WTC11 (cell line): ENCODE measurements around the gene S100A12. TPM values are rescaled to one million over a fixed set of nuclear protein-coding genes. Genes with fewer than 3 reads are reported as not detected.

Source experiments
- ATAC-seq: fragments of 200-7000 bp; cut with Tn5 transposase; 2 replicates; pipeline ENCODE4 v1.10.0; 2021; ENCODE audit warnings: mild to moderate bottlenecking, moderate library complexity
- CTCF ChIA-PET: fragments of 300-600 bp; sonication (Branson Sonifier 250); formaldehyde crosslinking; loops from one replicate; lab custom pipeline; 2021; ENCODE audit warnings: antibody characterized with exemption; lab: Charles Lee
- POLR2A ChIA-PET: fragments of 350-600 bp; sonication (Branson Sonifier 250); formaldehyde crosslinking; loops from one replicate; lab custom pipeline; 2021; ENCODE audit warnings: antibody characterized with exemption; lab: Charles Lee
- DNase-seq: peaks from one replicate; pipeline ENCODE4 v3.0.0; 2021; ENCODE audit warnings: low spot score
- H3K27ac Mint-ChIP-seq: 2 replicates; pipeline ENCODE4 v1.8.0; 2021; ENCODE audit warnings: mixed read lengths
- H3K27me3 Mint-ChIP-seq: 2 replicates; pipeline ENCODE4 v1.8.0; 2021; ENCODE audit warnings: low read depth, mild to moderate bottlenecking, moderate library complexity, mixed read lengths
- H3K36me3 Mint-ChIP-seq: 2 replicates; pipeline ENCODE4 v1.8.0; 2021; ENCODE audit warnings: mixed read lengths
- H3K4me1 Mint-ChIP-seq: 2 replicates; pipeline ENCODE4 v1.8.0; 2022; ENCODE audit warnings: mixed read lengths
- H3K4me3 Mint-ChIP-seq: 2 replicates; pipeline ENCODE4 v1.8.0; 2021; ENCODE audit warnings: mild to moderate bottlenecking, moderate library complexity, mixed read lengths
- H3K9me3 Mint-ChIP-seq: 2 replicates; pipeline ENCODE4 v1.8.0; 2021; ENCODE audit warnings: mixed read lengths
- AFF4 ChIP-seq: sonication (generic); formaldehyde crosslinking; IDR thresholded peaks from 2 replicates; pipeline ENCODE4 v1.8.1; 2023; ENCODE audit warnings: mild to moderate bottlenecking, missing genetic modification reagents, borderline replicate concordance
- FOXJ3 ChIP-seq: sonication (generic); formaldehyde crosslinking; IDR thresholded peaks from 2 replicates; pipeline ENCODE4 v1.9.0; 2021; ENCODE audit warnings: missing genetic modification reagents, mild to moderate bottlenecking, borderline replicate concordance
- FOXP1 ChIP-seq: sonication (generic); formaldehyde crosslinking; IDR thresholded peaks from 2 replicates; pipeline ENCODE4 v1.8.0; 2022; ENCODE audit warnings: missing genetic modification reagents, mild to moderate bottlenecking, moderate library complexity, borderline replicate concordance
- GABPB1 ChIP-seq: sonication (generic); formaldehyde crosslinking; IDR thresholded peaks from 2 replicates; pipeline ENCODE4 v1.8.1; 2023; ENCODE audit warnings: mild to moderate bottlenecking, missing genetic modification reagents
- IRF2 ChIP-seq: sonication (generic); formaldehyde crosslinking; IDR thresholded peaks from 2 replicates; pipeline ENCODE4 v1.8.0; 2022; ENCODE audit warnings: low read depth, missing genetic modification reagents, borderline replicate concordance
- MYBL2 ChIP-seq: sonication (generic); formaldehyde crosslinking; IDR thresholded peaks from 2 replicates; pipeline ENCODE4 v1.8.1; 2023; ENCODE audit warnings: mild to moderate bottlenecking, moderate library complexity, missing genetic modification reagents
- PRDM15 ChIP-seq: sonication (generic); formaldehyde crosslinking; IDR thresholded peaks from 2 replicates; pipeline ENCODE4 v1.8.0; 2022; ENCODE audit warnings: missing genetic modification reagents
- RELA ChIP-seq: sonication (generic); formaldehyde crosslinking; IDR thresholded peaks from 2 replicates; pipeline ENCODE4 v1.8.1; 2022; ENCODE audit warnings: missing genetic modification reagents, mild to moderate bottlenecking, borderline replicate concordance
- SMAD3 ChIP-seq: sonication (generic); formaldehyde crosslinking; IDR thresholded peaks from 2 replicates; pipeline ENCODE4 v1.8.0; 2022; ENCODE audit warnings: missing genetic modification reagents, mild to moderate bottlenecking, borderline replicate concordance
- SOX15 ChIP-seq: fragments of 250-450 bp; sonication (Bioruptor Pico); IDR thresholded peaks from 2 replicates; pipeline ENCODE4 v1.9.0; 2021; ENCODE audit warnings: mild to moderate bottlenecking
- TCF7 ChIP-seq: sonication (generic); formaldehyde crosslinking; IDR thresholded peaks from 2 replicates; pipeline ENCODE4 v1.8.0; 2022; ENCODE audit warnings: mild to moderate bottlenecking, low read depth, missing genetic modification reagents, moderate library complexity
- ZNF263 ChIP-seq: sonication (generic); formaldehyde crosslinking; IDR thresholded peaks from 2 replicates; pipeline ENCODE4 v1.8.1; 2022; ENCODE audit warnings: low read depth, mild to moderate bottlenecking, moderate library complexity, missing genetic modification reagents
- ZNF317 ChIP-seq: sonication (generic); formaldehyde crosslinking; IDR thresholded peaks from 2 replicates; pipeline ENCODE4 v1.8.1; 2023; ENCODE audit warnings: low read depth, mild to moderate bottlenecking, moderate library complexity, missing genetic modification reagents, borderline replicate concordance
- ZNF396 ChIP-seq: fragments of 250-450 bp; sonication (Bioruptor Pico); IDR thresholded peaks from 2 replicates; pipeline ENCODE4 v1.8.0; 2021; ENCODE audit warnings: mild to moderate bottlenecking, moderate library complexity, borderline replicate concordance
- ZNF423 ChIP-seq: fragments of 250-450 bp; sonication (Bioruptor Pico); IDR thresholded peaks from 2 replicates; pipeline ENCODE4 v2.1.2; 2022; ENCODE audit warnings: mild to moderate bottlenecking, moderate library complexity
- total RNA-seq: library from RNA; stranded (reverse); gene quantifications from 3 replicates; pipeline ENCODE4 v1.2.3, GENCODE V29; 2021
- TF ChIP-seq, protein P1 (sequence below): sonication (generic); formaldehyde crosslinking; IDR thresholded peaks from 2 replicates; pipeline ENCODE4 v1.8.1; 2022; ENCODE audit warnings: mild to moderate bottlenecking, moderate library complexity, missing genetic modification reagents
- TF ChIP-seq, protein P2 (sequence below): fragments of 250-450 bp; sonication (Bioruptor Pico); IDR thresholded peaks from 2 replicates; pipeline ENCODE4 v1.9.0; 2021; ENCODE audit warnings: mild to moderate bottlenecking, borderline replicate concordance
- TF ChIP-seq, protein P3 (sequence below): sonication (generic); formaldehyde crosslinking; IDR thresholded peaks from 2 replicates; pipeline ENCODE4 v1.8.1; 2023; ENCODE audit warnings: mild to moderate bottlenecking, missing genetic modification reagents, moderate library complexity

The S100A12 gene
- total RNA-seq, 1 experiment from 2014 or later = not detected

GRCh38 chr1:153357853-153358690 lies 17.3 kb downstream of the S100A12 start, which contains the start of gene S100A9:
Gene S100A9, plus strand, starts transcription at chr1:153357854. Its CDS starts 430 bp downstream, at chr1:153358284.
- H3K27ac Mint-ChIP-seq = no peak within 1 kb of the TSS
- H3K9me3 Mint-ChIP-seq = no peaks in the 10 kb centered on the region
- no peaks in the 10 kb centered on the region for H3K36me3 Mint-ChIP-seq
- no peak for TF ChIP-seq ZNF317
- ChIA-PET CTCF (interaction anchor here (0.6 to 4.0 kb wide), 11 partner anchors 9 to 269 kb away, joined by 3 to 32 read pairs (median 5); partner anchors contain the start of genes PGLYRP4 and S100A13), POLR2A (no interaction called here)
- peaks cover 6% of the 10 kb centered on the region; the same call in 1 of the 2 replicates for H3K4me1 Mint-ChIP-seq
- H3K27me3 Mint-ChIP-seq = no peaks in the 10 kb centered on the region; the same call in 1 of the 2 replicates
- no peak for DNase-seq
- H3K4me3 Mint-ChIP-seq = no peak within 1 kb of the TSS
- ATAC-seq = no peak

- H3K36me3 Mint-ChIP-seq = no peaks in the 10 kb centered on the region
- no peak overlapping the region for H3K4me3 Mint-ChIP-seq
- DNase-seq = no peak
- no peak overlapping the region for H3K27ac Mint-ChIP-seq
- no peaks in the 10 kb centered on the region for H3K9me3 Mint-ChIP-seq
- CTCF ChIA-PET = interaction anchor here (0.6 to 4.0 kb wide), 11 partner anchors 9 to 270 kb away, joined by 3 to 32 read pairs (median 5); partner anchors contain the start of genes PGLYRP4 and S100A13
- no peaks in the 10 kb centered on the region for H3K27me3 Mint-ChIP-seq
- ATAC-seq = no peak
- H3K4me1 Mint-ChIP-seq = peaks cover 6% of the 10 kb centered on the region; the same call in 1 of the 2 replicates
- POLR2A ChIA-PET = no interaction called here
- TF ChIP-seq AFF4 (CRISPR knock-in tag) (no peak), ZNF396 (CRISPR knock-in tag) (no peak), RELA (CRISPR knock-in tag) (no peak), TCF7 (CRISPR knock-in tag) (no peak), IRF2 (no peak), ZNF263 (no peak), GABPB1 (CRISPR knock-in tag) (no peak), MYBL2 (CRISPR knock-in tag) (no peak), SMAD3 (CRISPR knock-in tag) (no peak), FOXJ3 (CRISPR knock-in tag) (no peak), ZNF423 (CRISPR knock-in tag) (no peak), PRDM15 (no peak), FOXP1 (CRISPR knock-in tag) (no peak), SOX15 (CRISPR knock-in tag) (no peak)
- TF ChIP-seq, protein P1, sequence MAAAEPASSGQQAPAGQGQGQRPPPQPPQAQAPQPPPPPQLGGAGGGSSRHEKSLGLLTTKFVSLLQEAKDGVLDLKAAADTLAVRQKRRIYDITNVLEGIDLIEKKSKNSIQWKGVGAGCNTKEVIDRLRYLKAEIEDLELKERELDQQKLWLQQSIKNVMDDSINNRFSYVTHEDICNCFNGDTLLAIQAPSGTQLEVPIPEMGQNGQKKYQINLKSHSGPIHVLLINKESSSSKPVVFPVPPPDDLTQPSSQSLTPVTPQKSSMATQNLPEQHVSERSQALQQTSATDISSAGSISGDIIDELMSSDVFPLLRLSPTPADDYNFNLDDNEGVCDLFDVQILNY (CRISPR knock-in tag) = no peak
- TF ChIP-seq, protein P2, sequence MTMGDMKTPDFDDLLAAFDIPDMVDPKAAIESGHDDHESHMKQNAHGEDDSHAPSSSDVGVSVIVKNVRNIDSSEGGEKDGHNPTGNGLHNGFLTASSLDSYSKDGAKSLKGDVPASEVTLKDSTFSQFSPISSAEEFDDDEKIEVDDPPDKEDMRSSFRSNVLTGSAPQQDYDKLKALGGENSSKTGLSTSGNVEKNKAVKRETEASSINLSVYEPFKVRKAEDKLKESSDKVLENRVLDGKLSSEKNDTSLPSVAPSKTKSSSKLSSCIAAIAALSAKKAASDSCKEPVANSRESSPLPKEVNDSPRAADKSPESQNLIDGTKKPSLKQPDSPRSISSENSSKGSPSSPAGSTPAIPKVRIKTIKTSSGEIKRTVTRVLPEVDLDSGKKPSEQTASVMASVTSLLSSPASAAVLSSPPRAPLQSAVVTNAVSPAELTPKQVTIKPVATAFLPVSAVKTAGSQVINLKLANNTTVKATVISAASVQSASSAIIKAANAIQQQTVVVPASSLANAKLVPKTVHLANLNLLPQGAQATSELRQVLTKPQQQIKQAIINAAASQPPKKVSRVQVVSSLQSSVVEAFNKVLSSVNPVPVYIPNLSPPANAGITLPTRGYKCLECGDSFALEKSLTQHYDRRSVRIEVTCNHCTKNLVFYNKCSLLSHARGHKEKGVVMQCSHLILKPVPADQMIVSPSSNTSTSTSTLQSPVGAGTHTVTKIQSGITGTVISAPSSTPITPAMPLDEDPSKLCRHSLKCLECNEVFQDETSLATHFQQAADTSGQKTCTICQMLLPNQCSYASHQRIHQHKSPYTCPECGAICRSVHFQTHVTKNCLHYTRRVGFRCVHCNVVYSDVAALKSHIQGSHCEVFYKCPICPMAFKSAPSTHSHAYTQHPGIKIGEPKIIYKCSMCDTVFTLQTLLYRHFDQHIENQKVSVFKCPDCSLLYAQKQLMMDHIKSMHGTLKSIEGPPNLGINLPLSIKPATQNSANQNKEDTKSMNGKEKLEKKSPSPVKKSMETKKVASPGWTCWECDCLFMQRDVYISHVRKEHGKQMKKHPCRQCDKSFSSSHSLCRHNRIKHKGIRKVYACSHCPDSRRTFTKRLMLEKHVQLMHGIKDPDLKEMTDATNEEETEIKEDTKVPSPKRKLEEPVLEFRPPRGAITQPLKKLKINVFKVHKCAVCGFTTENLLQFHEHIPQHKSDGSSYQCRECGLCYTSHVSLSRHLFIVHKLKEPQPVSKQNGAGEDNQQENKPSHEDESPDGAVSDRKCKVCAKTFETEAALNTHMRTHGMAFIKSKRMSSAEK = no peak
- TF ChIP-seq, protein P3, sequence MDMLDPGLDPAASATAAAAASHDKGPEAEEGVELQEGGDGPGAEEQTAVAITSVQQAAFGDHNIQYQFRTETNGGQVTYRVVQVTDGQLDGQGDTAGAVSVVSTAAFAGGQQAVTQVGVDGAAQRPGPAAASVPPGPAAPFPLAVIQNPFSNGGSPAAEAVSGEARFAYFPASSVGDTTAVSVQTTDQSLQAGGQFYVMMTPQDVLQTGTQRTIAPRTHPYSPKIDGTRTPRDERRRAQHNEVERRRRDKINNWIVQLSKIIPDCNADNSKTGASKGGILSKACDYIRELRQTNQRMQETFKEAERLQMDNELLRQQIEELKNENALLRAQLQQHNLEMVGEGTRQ (CRISPR knock-in tag) = no peak
These were observed 18.2 kb downstream of the S100A12 start for GRCh38 chr1:153357076-153357852.
